HG03280 (cell line): Measurements from ENCODE around the gene CD81.

Source experiments
- ATAC-seq: cut with Tn5 transposase; IDR thresholded peaks from one replicate; pipeline ENCODE4 v1.9.1; 2021; ENCODE audit warnings: mild to moderate bottlenecking, moderate library complexity; ENCODE audit not compliant: unreplicated experiment

CD81 gene

DNA sequence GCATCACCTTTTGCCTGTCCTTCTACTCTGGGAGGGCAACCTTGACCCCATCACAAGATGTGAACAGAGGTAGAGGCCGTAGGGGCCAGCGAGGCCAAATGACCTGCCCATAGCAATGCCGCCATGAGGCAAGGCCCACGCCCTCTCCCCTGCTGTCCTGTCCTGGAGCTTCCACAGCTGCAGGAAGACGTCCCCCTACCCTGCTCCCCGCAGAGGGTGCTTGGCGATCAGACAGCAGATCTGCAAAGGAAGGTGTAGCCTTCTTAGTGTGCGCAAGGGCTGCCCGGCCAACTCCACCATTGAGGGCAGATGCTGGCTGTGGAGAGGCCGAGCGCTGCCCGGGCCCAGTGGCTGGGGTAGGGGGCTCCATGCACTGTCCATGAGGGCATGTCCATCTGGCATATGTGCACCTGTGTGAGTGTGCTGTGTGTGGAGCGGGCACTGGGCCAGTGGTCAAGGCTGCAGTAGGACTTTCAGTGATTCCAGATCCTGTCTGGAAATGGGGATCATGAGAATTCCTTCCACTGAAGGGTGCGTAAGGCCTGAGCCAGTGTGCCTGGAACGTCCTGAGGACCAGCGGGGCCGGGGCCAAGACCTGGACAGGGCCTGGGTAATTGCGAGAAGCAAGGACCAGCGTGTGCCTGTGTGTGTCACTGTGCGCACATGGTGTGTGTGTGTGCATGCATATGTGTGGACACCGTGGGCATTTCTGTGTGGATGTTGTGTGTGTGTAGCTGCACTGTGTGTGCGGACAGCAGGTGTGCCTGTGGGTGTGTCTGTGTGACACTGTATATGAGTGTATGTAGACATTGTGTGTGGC is 56.2 kb downstream of the CD81 start:
- no peak for ATAC-seq

- ATAC-seq = no peak
These were observed 56.9 kb downstream of the CD81 start for GRCh38 chr11:2434008-2434407.

GRCh38 chr11:2434506-2435255 is 57.6 kb downstream of the CD81 start:
- ATAC-seq = no peak

DNA sequence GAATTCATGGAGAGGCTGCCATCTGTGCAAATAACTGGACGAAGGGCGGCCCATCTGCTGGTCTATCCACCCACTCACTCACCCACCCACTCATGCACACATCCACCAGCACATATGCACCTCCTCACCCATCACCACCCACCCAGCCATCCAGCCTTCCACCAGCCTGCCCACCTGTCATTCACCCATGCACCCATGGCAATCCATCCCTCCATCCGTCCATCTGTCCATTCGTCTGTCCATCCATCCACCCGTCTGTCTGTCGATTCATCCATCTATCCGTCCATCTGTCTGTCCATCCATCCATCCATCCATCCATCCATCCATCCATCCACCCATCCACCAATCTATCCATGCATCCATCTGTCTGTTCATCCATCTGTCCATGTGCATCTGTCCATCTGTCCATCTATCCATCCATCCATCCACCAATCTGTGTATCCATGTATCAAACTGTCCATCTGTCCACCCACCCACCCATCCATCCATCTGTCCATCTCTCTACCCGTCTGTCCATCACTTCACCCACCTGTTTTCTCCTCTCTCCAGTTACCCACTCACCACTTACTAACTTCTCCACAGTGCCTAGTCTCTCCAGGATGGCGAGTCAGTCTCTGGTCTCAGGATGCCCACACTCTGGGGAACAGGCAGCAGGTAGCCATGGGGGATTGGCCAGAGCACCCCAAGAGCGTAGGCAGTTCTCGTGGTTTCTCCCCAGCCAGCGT is 58.3 kb downstream of the CD81 start:
- no peak for ATAC-seq

DNA sequence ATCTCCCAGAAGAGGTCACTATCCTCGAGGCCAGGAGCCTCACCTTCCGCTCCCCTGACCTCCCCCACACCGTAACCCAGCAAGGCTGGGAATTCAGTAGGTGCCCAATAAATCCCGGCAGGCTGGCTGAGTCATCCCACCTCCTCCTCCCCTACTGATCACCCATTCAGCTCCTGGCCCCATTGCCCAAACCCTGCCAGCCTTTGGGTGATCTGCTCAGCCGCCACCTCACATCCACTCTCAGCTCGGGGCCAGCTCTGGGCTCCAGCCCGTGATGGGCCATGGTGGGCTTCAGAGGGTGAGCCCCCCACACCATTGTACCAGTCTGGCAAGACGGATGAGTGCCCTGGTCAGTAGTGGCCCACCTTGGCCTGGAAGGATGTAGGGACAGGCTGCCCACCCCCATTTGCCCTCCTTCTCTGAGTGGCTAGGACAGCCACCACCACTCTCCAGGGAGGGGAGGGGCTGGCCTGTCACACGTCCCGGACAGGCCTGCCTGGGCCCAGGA is 59.0 kb downstream of the CD81 start:
- ATAC-seq = no peak

- ATAC-seq = no peak
These were observed 59.5 kb downstream of the CD81 start for GRCh38 chr11:2436521-2437031.

DNA sequence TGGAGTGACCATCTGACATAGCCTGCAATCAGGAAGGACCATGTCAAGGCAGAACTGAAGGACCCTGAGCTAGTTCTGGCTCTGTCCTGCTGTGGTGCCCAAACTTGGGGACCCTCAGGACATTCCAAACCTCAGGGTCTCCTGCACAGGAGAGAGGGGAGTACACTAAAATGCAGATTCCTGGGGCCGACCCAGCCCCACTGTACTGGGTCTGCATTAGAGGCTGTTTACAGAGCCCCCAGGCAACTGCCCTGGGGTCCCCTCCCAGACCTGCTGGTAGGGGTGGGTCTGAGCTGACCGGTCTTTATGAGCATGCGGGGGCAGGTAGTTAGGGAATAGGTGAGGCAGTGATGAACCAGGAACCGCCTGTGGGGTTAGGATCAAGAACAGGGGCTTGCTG is 60.4 kb downstream of the CD81 start:
- ATAC-seq = no peak

DNA sequence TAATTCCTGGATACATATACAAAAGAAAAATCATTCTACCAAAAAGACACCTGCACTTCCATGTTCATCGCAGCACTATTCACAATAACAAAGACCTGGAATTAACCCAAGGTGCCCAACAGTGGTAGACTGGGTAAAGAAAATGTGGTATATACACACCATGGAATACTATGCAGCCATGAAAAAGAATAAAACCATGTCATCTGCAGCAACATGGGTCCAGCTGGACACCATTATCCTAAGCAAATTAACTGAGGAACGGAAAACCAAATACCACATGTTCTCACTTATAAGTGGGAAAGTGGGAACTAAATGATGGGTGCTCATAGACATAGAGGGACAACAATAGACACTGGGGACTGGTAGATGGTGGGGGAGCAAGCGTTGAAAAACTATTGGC is 62.7 kb downstream of the CD81 start:
- no peak for ATAC-seq

DNA sequence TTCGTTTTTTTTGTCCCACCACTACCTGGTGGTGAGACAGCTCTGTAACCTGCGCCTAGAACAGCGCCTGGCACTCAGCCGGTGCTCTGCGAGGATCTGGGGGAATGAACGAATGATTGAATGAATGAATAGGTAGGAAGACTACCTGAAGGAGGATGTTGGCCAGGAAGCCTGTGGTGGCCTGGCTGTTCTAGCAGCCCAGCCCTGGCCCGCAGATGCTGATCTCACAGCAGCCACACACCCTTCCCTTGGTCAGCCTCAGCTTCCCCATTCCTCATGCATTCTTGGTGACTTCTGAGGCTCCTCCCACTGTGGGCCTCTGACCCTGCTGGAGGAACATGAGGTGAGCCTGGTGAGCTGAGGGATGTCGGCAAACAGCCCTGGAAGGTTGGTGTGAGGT is 63.5 kb downstream of the CD81 start:
- no peak for ATAC-seq

DNA sequence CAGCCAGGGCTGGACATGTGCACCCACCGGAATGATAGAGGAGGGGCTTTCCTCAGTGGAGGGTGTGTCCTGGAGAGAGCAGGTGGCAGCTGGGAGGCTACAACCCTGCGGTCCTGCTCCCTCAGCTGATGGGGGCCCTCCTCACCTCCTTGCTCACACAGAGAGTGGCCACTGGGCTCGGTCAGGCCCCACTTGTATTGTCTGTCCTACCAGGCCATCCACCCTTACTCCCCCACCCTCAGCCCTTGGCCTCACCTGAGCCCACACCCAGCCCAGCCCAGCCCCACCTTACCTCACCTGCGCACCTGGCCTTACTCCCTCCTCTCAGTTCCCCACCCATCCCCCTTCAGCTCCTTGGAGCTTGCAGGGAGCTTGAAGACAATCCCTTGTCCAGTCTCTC is 64.1 kb downstream of the CD81 start:
- ATAC-seq = no peak

DNA sequence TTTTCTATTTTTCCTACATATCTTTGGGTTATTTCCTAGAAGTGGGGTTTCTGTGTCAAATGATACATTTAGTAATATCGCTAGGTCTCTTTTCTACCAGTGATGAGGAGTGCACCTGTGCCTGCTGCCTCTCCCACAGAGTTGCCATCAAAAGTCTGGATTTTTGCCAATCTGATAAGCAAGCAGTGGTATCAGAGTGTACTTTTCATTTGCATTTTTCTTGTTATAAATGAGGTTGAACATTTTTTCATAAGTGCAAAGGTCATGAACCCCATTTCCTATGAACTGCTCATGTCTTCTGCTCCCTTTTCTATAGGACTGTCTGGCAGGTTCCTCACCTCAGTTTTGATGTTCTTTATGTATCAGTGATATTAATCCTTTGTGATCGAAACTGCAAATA is 65.5 kb downstream of the CD81 start:
- no peak for ATAC-seq

- ATAC-seq = no peak
These were observed 66.3 kb downstream of the CD81 start for GRCh38 chr11:2443406-2443805.

DNA sequence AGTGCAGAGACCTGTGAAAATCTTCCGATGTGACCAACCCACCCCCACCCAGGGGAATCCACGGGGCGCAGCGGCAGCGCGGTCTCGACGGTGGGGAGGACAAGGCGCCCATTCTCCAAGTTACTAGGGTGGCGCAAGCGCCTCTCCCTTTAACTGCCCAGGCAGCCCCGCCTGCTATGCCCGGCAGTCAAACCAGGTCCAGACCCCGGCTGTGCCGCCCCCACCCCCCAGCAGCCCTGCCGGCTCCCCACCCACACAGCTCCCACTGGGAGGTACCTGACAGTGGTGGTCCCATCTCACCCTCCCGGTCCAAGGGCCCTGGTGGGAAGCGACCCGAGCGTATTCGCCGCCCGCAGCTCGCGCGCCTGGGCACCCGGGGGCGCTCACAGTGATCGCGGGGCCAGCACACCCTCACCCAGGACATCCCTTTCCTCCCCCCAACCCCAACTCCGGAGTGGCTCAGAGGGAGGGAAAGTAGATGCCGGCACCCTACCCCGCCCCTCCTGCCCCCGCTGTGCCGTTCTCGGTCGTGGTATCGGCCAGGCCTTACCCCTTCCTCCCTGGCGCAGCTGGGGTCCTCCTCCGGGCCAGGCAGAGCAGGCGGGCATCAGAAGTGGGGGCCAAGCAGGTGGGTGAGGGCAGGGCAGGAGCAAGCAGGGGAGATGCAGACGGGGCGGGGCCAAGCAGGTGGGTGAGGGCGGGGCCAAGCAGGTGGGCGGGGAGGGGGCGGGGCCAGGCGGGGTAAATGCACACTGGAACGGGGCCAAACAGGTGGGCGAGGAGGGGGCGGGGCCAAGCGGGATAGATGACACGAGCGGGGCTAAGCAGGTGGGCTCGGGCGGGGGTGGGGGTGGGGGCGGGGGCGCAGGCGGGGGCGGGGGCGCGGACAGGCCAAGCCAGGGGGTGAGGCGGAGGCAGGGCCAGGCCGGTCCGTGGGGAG is 67.0 kb downstream of the CD81 start, which contains the start of gene TRPM5:
TSS of gene TRPM5 (minus strand) at position 634 of the 940 bp plus-strand sequence. CDS start 21,478 bp downstream, outside the sequence.
- no peak for ATAC-seq

DNA sequence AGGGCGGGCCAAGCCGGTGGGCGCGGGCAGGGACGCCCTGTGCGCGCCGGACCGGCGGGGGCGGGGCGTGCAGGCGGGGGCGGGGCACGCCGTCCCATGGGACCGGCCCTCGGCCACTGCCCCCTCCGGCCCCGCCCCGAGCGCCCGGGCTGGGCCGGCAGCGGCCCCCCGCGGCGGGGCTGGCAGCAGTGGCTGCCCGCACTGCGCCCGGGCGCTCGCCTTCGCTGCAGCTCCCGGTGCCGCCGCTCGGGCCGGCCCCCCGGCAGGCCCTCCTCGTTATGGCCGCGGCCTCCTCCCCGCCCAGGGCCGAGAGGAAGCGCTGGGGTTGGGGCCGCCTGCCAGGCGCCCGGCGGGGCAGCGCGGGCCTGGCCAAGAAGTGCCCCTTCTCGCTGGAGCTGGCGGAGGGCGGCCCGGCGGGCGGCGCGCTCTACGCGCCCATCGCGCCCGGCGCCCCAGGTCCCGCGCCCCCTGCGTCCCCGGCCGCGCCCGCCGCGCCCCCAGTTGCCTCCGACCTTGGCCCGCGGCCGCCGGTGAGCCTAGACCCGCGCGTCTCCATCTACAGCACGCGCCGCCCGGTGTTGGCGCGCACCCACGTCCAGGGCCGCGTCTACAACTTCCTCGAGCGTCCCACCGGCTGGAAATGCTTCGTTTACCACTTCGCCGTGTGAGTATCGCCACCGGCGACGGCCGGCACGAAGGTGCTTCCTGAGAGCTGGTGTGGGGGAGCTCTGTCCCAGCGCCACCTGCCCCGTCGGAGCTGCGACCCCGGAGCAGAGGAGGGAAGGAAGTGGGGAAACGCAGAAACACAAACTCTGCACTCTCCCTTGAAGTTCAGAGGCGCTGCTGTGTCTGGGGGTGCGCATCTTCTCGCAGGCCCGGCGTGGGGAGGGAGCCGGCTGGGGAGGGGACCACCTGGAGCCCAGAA is 68.0 kb downstream of the CD81 start, which contains the start of gene KCNQ1:
TSS of gene KCNQ1 (plus strand) at position 188 of the 925 bp plus-strand sequence. CDS start at position 279, 91 bp downstream.
- no peak for ATAC-seq

GRCh38 chr11:2445746-2446551 is 68.8 kb downstream of the CD81 start:
- ATAC-seq = no peak

DNA sequence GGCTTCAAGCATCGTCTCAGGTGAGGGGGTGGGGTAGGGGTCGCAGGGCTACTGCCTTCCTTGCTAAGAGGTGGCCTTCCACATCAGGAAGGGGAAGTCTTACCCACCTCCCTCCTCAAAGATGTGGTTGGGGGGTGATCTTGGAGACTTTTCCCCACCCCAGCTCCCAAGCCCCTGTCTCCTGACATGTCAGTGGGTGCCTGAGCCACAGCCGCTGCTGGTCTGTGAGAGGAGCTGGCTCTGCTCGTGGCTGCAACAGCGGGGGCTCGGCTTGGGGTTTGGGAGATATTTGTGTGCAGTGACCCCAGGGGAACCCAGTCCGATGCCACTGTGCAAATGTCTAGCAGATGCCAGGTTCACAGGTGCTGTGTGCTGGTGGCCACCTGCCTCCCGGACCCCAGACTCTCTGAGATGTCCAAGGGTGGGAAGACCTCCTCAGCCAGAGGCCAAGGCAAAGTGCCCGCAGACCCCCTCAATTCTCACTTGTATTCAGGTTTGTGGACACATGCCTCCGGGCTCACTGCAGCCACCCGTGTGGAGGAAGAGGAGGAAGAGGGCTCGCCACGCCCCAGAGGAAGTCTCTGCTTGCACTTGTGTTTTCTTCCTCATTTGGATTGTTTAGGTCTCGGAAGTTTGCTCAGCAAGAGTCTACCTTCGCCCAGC is 69.6 kb downstream of the CD81 start:
- ATAC-seq = no peak
